ENCODE results near the gene GIMD1. TPM values are rescaled to one million over a fixed set of nuclear protein-coding genes. Genes with fewer than 3 reads are reported as not detected.
"Not testable (repeated sequence)": the region's sequence is repeated elsewhere in the genome, so short reads cannot be mapped to it uniquely, and the experiment has no call there.

GIMD1 gene
- total RNA-seq, 2 experiments from 2014 or later: not detected

GRCh38 chr4:106343865-106344646 lies 24.5 kb downstream of the GIMD1 start:
- Mint-ChIP-seq H3K4me1 (ENCODE audit: low read depth) (peaks cover 44% of the 10 kb centered on the region), H3K27ac (no peak overlapping the region), H3K36me3 (peaks cover 49% of the 10 kb centered on the region), H3K9me3 (peaks cover 10% of the 10 kb centered on the region), H3K27me3 (no peaks in the 10 kb centered on the region), H3K4me3 (no peak overlapping the region)
- ChIA-PET CTCF (interaction anchor here (0.8 kb wide), 1 partner anchor 16 kb away, joined by 3 read pairs; no protein-coding TSS in a partner anchor), POLR2A (no interaction called here)
- DNase-seq: no peak
- intact Hi-C loops (cut with micrococcal nuclease): no loop called here

- ChIA-PET POLR2A (no interaction called here), CTCF (no interaction called here)
- H3K36me3 Mint-ChIP-seq: peaks cover 65% of the 10 kb centered on the region
- intact Hi-C loops (cut with micrococcal nuclease): no loop called here
- H3K9me3 Mint-ChIP-seq: peaks cover 20% of the 10 kb centered on the region
- peaks cover 51% of the 10 kb centered on the region for H3K4me1 Mint-ChIP-seq (ENCODE audit: low read depth)
- no peaks in the 10 kb centered on the region for H3K27me3 Mint-ChIP-seq
- no peak for DNase-seq
- no peak overlapping the region for H3K27ac Mint-ChIP-seq
- no peak overlapping the region for H3K4me3 Mint-ChIP-seq
Observed at GRCh38 chr4:106340774-106341173, 27.8 kb downstream of the GIMD1 start.

- no peak for DNase-seq
- intact Hi-C loops (cut with micrococcal nuclease): no loop called here
- ChIA-PET POLR2A (no interaction called here), CTCF (no interaction called here)
- H3K27ac Mint-ChIP-seq: no peak overlapping the region
- H3K9me3 Mint-ChIP-seq: peaks cover 20% of the 10 kb centered on the region
- no peak overlapping the region for H3K4me3 Mint-ChIP-seq
- peaks cover 74% of the 10 kb centered on the region for H3K36me3 Mint-ChIP-seq
- peaks cover 52% of the 10 kb centered on the region for H3K4me1 Mint-ChIP-seq (ENCODE audit: low read depth)
- H3K27me3 Mint-ChIP-seq: no peaks in the 10 kb centered on the region
Observed at GRCh38 chr4:106339431-106339830, 29.1 kb downstream of the GIMD1 start.

- no peak overlapping the region for H3K4me3 Mint-ChIP-seq
- H3K27ac Mint-ChIP-seq: no peak overlapping the region
- CTCF ChIA-PET: no interaction called here
- H3K4me1 Mint-ChIP-seq (ENCODE audit: low read depth): peaks cover 46% of the 10 kb centered on the region
- peaks cover 20% of the 10 kb centered on the region for H3K9me3 Mint-ChIP-seq
- POLR2A ChIA-PET: no interaction called here
- no peak for DNase-seq
- no peaks in the 10 kb centered on the region for H3K27me3 Mint-ChIP-seq
- intact Hi-C loops (cut with micrococcal nuclease): no loop called here
- peaks cover 75% of the 10 kb centered on the region for H3K36me3 Mint-ChIP-seq
Observed at GRCh38 chr4:106338671-106339070, 29.9 kb downstream of the GIMD1 start.

- Mint-ChIP-seq H3K27me3 (no peaks in the 10 kb centered on the region), H3K9me3 (peaks cover 20% of the 10 kb centered on the region), H3K4me3 (no peak overlapping the region), H3K36me3 (peaks cover 79% of the 10 kb centered on the region), H3K4me1 (ENCODE audit: low read depth) (peaks cover 42% of the 10 kb centered on the region), H3K27ac (no peak overlapping the region)
- POLR2A ChIA-PET: no interaction called here
- CTCF ChIA-PET: no interaction called here
- no peak for DNase-seq
- intact Hi-C loops (cut with micrococcal nuclease): no loop called here
Observed at GRCh38 chr4:106337916-106338315, 30.7 kb downstream of the GIMD1 start.

GRCh38 chr4:106336618-106337017 lies 32.0 kb downstream of the GIMD1 start:
- Mint-ChIP-seq H3K36me3 (peaks cover 75% of the 10 kb centered on the region), H3K4me3 (no peak overlapping the region), H3K4me1 (ENCODE audit: low read depth) (peaks cover 31% of the 10 kb centered on the region), H3K9me3 (peaks cover 20% of the 10 kb centered on the region), H3K27ac (no peak overlapping the region), H3K27me3 (no peaks in the 10 kb centered on the region)
- POLR2A ChIA-PET: no interaction called here
- DNase-seq: no peak
- intact Hi-C loops (cut with micrococcal nuclease): no loop called here
- CTCF ChIA-PET: no interaction called here

GRCh38 chr4:106334741-106335470 lies 33.7 kb downstream of the GIMD1 start:
- no peak for DNase-seq
- CTCF ChIA-PET: no interaction called here
- intact Hi-C loops (cut with micrococcal nuclease): no loop called here
- H3K4me1 Mint-ChIP-seq (ENCODE audit: low read depth): peaks cover 16% of the 10 kb centered on the region
- POLR2A ChIA-PET: no interaction called here
- H3K4me3 Mint-ChIP-seq: no peak overlapping the region
- H3K27ac Mint-ChIP-seq: no peak overlapping the region
- peaks cover 13% of the 10 kb centered on the region for H3K9me3 Mint-ChIP-seq
- H3K27me3 Mint-ChIP-seq: no peaks in the 10 kb centered on the region
- peaks cover 70% of the 10 kb centered on the region for H3K36me3 Mint-ChIP-seq

- peaks cover 64% of the 10 kb centered on the region for H3K36me3 Mint-ChIP-seq
- ChIA-PET POLR2A (no interaction called here), CTCF (interaction anchor here (0.6 kb wide), 1 partner anchor 52 kb away, joined by 3 read pairs; no protein-coding TSS in a partner anchor)
- DNase-seq: no peak
- no peak overlapping the region for H3K27ac Mint-ChIP-seq
- no peak overlapping the region for H3K4me3 Mint-ChIP-seq
- H3K4me1 Mint-ChIP-seq (ENCODE audit: low read depth): peaks cover 7% of the 10 kb centered on the region
- intact Hi-C loops (cut with micrococcal nuclease): no loop called here
- no peaks in the 10 kb centered on the region for H3K27me3 Mint-ChIP-seq
- peaks cover 10% of the 10 kb centered on the region for H3K9me3 Mint-ChIP-seq
Observed at GRCh38 chr4:106333186-106333585, 35.4 kb downstream of the GIMD1 start.

GRCh38 chr4:106329041-106329618 lies 39.4 kb downstream of the GIMD1 start:
- no peaks in the 10 kb centered on the region for H3K9me3 Mint-ChIP-seq
- no peaks in the 10 kb centered on the region for H3K27me3 Mint-ChIP-seq
- no peak overlapping the region for H3K4me3 Mint-ChIP-seq
- DNase-seq: no peak
- ChIA-PET POLR2A (no interaction called here), CTCF (interaction anchor here (1.0 to 1.6 kb wide), 2 partner anchors 10 to 17 kb away, joined by 3 to 6 read pairs; no protein-coding TSS in a partner anchor)
- intact Hi-C loops (cut with micrococcal nuclease): loop anchor here (1.0 kb wide), 1 partner anchor 173 kb away; no protein-coding TSS in a partner anchor
- no peak overlapping the region for H3K27ac Mint-ChIP-seq
- H3K36me3 Mint-ChIP-seq: peaks cover 42% of the 10 kb centered on the region
- H3K4me1 Mint-ChIP-seq (ENCODE audit: low read depth): peaks cover 3% of the 10 kb centered on the region

- Mint-ChIP-seq H3K9me3 (no peaks in the 10 kb centered on the region), H3K36me3 (peaks cover 30% of the 10 kb centered on the region), H3K27me3 (no peaks in the 10 kb centered on the region), H3K4me1 (ENCODE audit: low read depth) (peaks cover 18% of the 10 kb centered on the region), H3K4me3 (no peak overlapping the region), H3K27ac (no peak overlapping the region)
- ChIA-PET CTCF (no interaction called here), POLR2A (no interaction called here)
- intact Hi-C loops (cut with micrococcal nuclease): no loop called here
- DNase-seq: no peak
Observed at GRCh38 chr4:106325800-106326199, 42.8 kb downstream of the GIMD1 start.

GRCh38 chr4:106323119-106323518 lies 45.5 kb downstream of the GIMD1 start:
- Mint-ChIP-seq H3K36me3 (peaks cover 24% of the 10 kb centered on the region), H3K27me3 (no peaks in the 10 kb centered on the region), H3K4me3 (no peak overlapping the region), H3K9me3 (peaks cover 4% of the 10 kb centered on the region), H3K4me1 (ENCODE audit: low read depth) (peaks cover 27% of the 10 kb centered on the region), H3K27ac (no peak overlapping the region)
- ChIA-PET CTCF (no interaction called here), POLR2A (no interaction called here)
- intact Hi-C loops (cut with micrococcal nuclease): no loop called here
- DNase-seq: no peak

GRCh38 chr4:106321814-106322213 lies 46.8 kb downstream of the GIMD1 start:
- not testable (repeated sequence) for H3K4me3 Mint-ChIP-seq, H3K27ac Mint-ChIP-seq

More at GRCh38 chr4:106321814-106322213, 46.8 kb downstream of the GIMD1 start:
- POLR2A ChIA-PET; H3K9me3 Mint-ChIP-seq; DNase-seq; H3K27me3 Mint-ChIP-seq; intact Hi-C loops (cut with micrococcal nuclease); CTCF ChIA-PET: not testable (repeated sequence)
- Mint-ChIP-seq H3K36me3 (peaks cover 16% of the 10 kb centered on the region), H3K4me1 (ENCODE audit: low read depth) (peaks cover 28% of the 10 kb centered on the region)

Measured in activated CD4-positive, alpha-beta memory T cell treated with anti-CD3 and anti-CD28 coated beads for 36 hours (primary cell).